HepG2 (cell line): ENCODE data around the gene CDSN. TPM values are rescaled to one million over a fixed set of nuclear protein-coding genes. Genes with fewer than 3 reads are reported as not detected.

Source experiments
- ATAC-seq: fragments of 200-7000 bp; cut with Tn5 transposase; 3 replicates; pipeline ENCODE4 v1.9.1; 2020; ENCODE audit warnings: mild to moderate bottlenecking, moderate library complexity
- Bru-seq: library from RNA; stranded (reverse); fragments of 400-500 nt; gene quantifications from one replicate; lab custom pipeline; 2021; lab: Mats Ljungman, UMichigan
- BruChase-seq, 2 experiments: library from RNA; stranded (reverse); fragments of 400-500 nt; gene quantifications; one replicate each; lab custom pipeline; 2021; lab: Mats Ljungman, UMichigan
- BruUV-seq: library from RNA; stranded (reverse); fragments of 400-500 nt; replicated peaks from 2 replicates; lab custom pipeline; 2021; lab: Mats Ljungman, UMichigan
- CTCF ChIA-PET: fragments of 300-600 bp; formaldehyde crosslinking; extraction: SDS; loops from one replicate; lab custom pipeline; 2021; ENCODE audit warnings: low total read pairs, inconsistent platforms, low intra/inter-chr PET ratio; lab: Yijun Ruan, JAX
- POLR2A ChIA-PET: fragments of 350-600 bp; sonication (Branson Sonifier 250); formaldehyde crosslinking; loops from one replicate; lab custom pipeline; 2020; ENCODE audit warnings: antibody characterized with exemption, inconsistent platforms; lab: Yijun Ruan, JAX
- DNase-seq: peaks from one replicate; pipeline ENCODE4 v3.0.0-alpha.2; 2015; ENCODE audit warnings: low spot score
- FAIRE-seq: peaks from 3 replicates; lab custom pipeline; 2011; peaks lifted over from hg19 to GRCh38; lab: Jason Lieb, UNC
- H2AFZ ChIP-seq: one replicate; pipeline ENCODE4 v1.6.1; 2011; ENCODE audit warnings: low read length, inconsistent platforms
- H3K27ac ChIP-seq: fragments of 300-600 bp; 3 replicates; pipeline ENCODE4 v1.8.0; 2011; ENCODE audit warnings: mixed run types, mild to moderate bottlenecking, mixed read lengths, low read length, inconsistent platforms; ENCODE audit not compliant: insufficient read depth; ENCODE audit errors: extremely low read length
- H3K27me3 ChIP-seq, 2 experiments: fragments of 200-600 bp in 1 of 2; 2 replicates in 1 of 2; 3 replicates in 1 of 2; pipeline versions ENCODE4 v1.6.0 to v1.8.0; 2011; ENCODE audit warnings: low read length in 2 of 2, mild to moderate bottlenecking in 2 of 2, moderate library complexity in 2 of 2, inconsistent platforms in 1 of 2; ENCODE audit not compliant: insufficient read depth in 2 of 2, control insufficient read depth in 1 of 2
- H3K36me3 ChIP-seq, 2 experiments: fragments of 200-600 bp in 1 of 2; replicated peaks in 1 of 2; 2 replicates in 1 of 2; 3 replicates in 1 of 2; pipeline versions ENCODE4 v1.5.1 to v1.8.0; 2011; ENCODE audit warnings: low read length in 2 of 2, inconsistent platforms in 1 of 2; ENCODE audit not compliant: insufficient read depth in 2 of 2, control insufficient read depth in 1 of 2
- H3K4me1 ChIP-seq: 2 replicates; pipeline ENCODE4 v1.5.1; 2012; ENCODE audit warnings: low read length, inconsistent platforms; ENCODE audit not compliant: insufficient read depth
- H3K4me2 ChIP-seq: 2 replicates; pipeline ENCODE4 v1.6.0; 2011; ENCODE audit warnings: low read depth, low read length, inconsistent platforms
- H3K4me3 ChIP-seq, 3 experiments: fragments of 200-600 bp in 1 of 3; sonication (generic), shearing (Covaris generic) in 1 of 3; replicated peaks in 1 of 3; 2 replicates each; pipeline ENCODE4 v1.5.1; 2011 to 2016; ENCODE audit warnings: low read length in 3 of 3, inconsistent platforms in 2 of 3, low read depth in 2 of 3, mild to moderate bottlenecking in 2 of 3, control low read depth in 1 of 3, mixed read lengths in 1 of 3; ENCODE audit not compliant: insufficient read depth in 1 of 3
- H3K79me2 ChIP-seq: one replicate; pipeline ENCODE4 v1.6.1; 2011; ENCODE audit warnings: low read length, inconsistent platforms; ENCODE audit not compliant: insufficient read depth
- H3K9ac ChIP-seq: 2 replicates; pipeline ENCODE4 v1.6.0; 2011; ENCODE audit warnings: mild to moderate bottlenecking, low read depth, low read length, inconsistent platforms; ENCODE audit not compliant: insufficient read depth
- H3K9me3 ChIP-seq: 2 replicates; pipeline ENCODE4 v1.5.1; 2012; ENCODE audit warnings: mild to moderate bottlenecking, low read length
- H4K20me1 ChIP-seq: 2 replicates; pipeline ENCODE4 v1.6.0; 2011; ENCODE audit warnings: inconsistent platforms, mild to moderate bottlenecking, low read length, moderate library complexity; ENCODE audit not compliant: insufficient read depth
- CHD4 ChIP-seq: fragments of 200-600 bp; sonication (generic); IDR thresholded peaks from 2 replicates; pipeline ENCODE4 v1.7.0; 2017; ENCODE audit warnings: mild to moderate bottlenecking, low read length, borderline replicate concordance
- NFAT5 ChIP-seq: sonication (generic); formaldehyde crosslinking; IDR thresholded peaks from 2 replicates; pipeline ENCODE4 v1.4.0; 2020; ENCODE audit warnings: missing genetic modification reagents
- RNF2 ChIP-seq: fragments of 450-650 bp; conservative IDR thresholded peaks from 2 replicates; pipeline ENCODE4 v1.6.1; 2016; ENCODE audit warnings: low read depth
- SUZ12 ChIP-seq: fragments of 150-350 bp; IDR thresholded peaks from 2 replicates; pipeline ENCODE4 v1.6.1; 2014; ENCODE audit warnings: low read depth, low read length
- ZNF274 ChIP-seq: sonication (generic); formaldehyde crosslinking; IDR thresholded peaks from 2 replicates; pipeline ENCODE4 v1.5.1; 2020; ENCODE audit warnings: mild to moderate bottlenecking, missing genetic modification reagents
- ZNF282 ChIP-seq: fragments of 450-650 bp; IDR thresholded peaks from 2 replicates; pipeline ENCODE4 v1.6.1; 2018; ENCODE audit not compliant: partially characterized antibody
- ZNF546 ChIP-seq: sonication (generic); formaldehyde crosslinking; conservative IDR thresholded peaks from 2 replicates; pipeline ENCODE4 v1.8.1; 2023; ENCODE audit warnings: mild to moderate bottlenecking, missing genetic modification reagents
- ZNF709 ChIP-seq: sonication (generic); formaldehyde crosslinking; IDR thresholded peaks from 2 replicates; pipeline ENCODE4 v1.5.0; 2020; ENCODE audit warnings: mild to moderate bottlenecking, missing genetic modification reagents
- ZNF780A ChIP-seq: sonication (generic); formaldehyde crosslinking; IDR thresholded peaks from 2 replicates; pipeline ENCODE4 v1.8.0; 2022; ENCODE audit warnings: mild to moderate bottlenecking, missing genetic modification reagents, moderate library complexity
- WGBS: methylation state at CpG from one replicate; pipeline ENCODE4 v1.1.6; 2017; ENCODE audit warnings: low lambda C conversion rate; 5-methylcytosine and 5-hydroxymethylcytosine counted together
- in situ Hi-C: cut with HindIII; loops from 2 replicates; pipeline ENCODE4 v1.10.0; 2017; ENCODE audit warnings: low pct_unique_long_range_greater_than_20kb; ENCODE audit not compliant: extremely low pct_ligation_motif_present
- intact Hi-C: fragments of 100-400 bp; cut with micrococcal nuclease; formaldehyde crosslinking; loops from one replicate; pipeline ENCODE4 v1.10.0; 2022; ENCODE audit not compliant: unreplicated experiment
- long read RNA-seq, 2 experiments: library from RNA in 1 of 2; library from polyadenylated mRNA in 1 of 2; stranded (forward) in 1 of 2; unstranded in 1 of 2; transcript quantifications; one replicate each; pipeline ENCODE4 v2.0.0, GENCODE V29; 2019 to 2022
- polyA minus RNA-seq, 3 experiments: library from RNA; depleted of rRNA, polyadenylated mRNA; stranded (reverse); fragments of >200 nt; gene quantifications; 2 replicates each; pipeline ENCODE4 v1.2.3, GENCODE V29; 2011; ENCODE audit warnings: low replicate concordance in 1 of 3
- polyA plus RNA-seq, 8 experiments: library from polyadenylated mRNA; depleted of rRNA in 3 of 8; stranded (reverse) in 7 of 8; unstranded in 1 of 8; fragments of >200 nt; fragmentation: Illumina TruSeq in 4 of 8; extraction: Trizol in 4 of 8; gene quantifications; 2 replicates each; pipeline versions ENCODE4 v1.2.1 to v1.2.3, GENCODE V29; 2011 to 2016; ENCODE audit warnings: low read depth in 4 of 8, missing spikeins in 1 of 8, mixed read lengths in 1 of 8; ENCODE audit not compliant: insufficient read depth in 1 of 8
- total RNA-seq, 5 experiments: library from RNA; depleted of rRNA; stranded (reverse); fragments of >200 nt; fragmentation: Illumina TruSeq; extraction: Trizol; gene quantifications; 2 replicates each; pipeline ENCODE4 v1.2.3, GENCODE V29; 2016; ENCODE audit warnings: low read depth in 1 of 5
- TF ChIP-seq, protein P1 (sequence below): sonication (generic); formaldehyde crosslinking; IDR thresholded peaks from 2 replicates; pipeline ENCODE4 v1.5.1; 2020; ENCODE audit warnings: mild to moderate bottlenecking, missing genetic modification reagents, moderate library complexity

The CDSN gene
- not detected in 2 replicates for total RNA-seq (2016; rRNA removed; fragmentation: Illumina TruSeq; extraction: Trizol)
- not detected in 2 replicates for total RNA-seq (2016; cell fraction: cytosol; rRNA removed; fragmentation: Illumina TruSeq; extraction: Trizol; ENCODE audit: low read depth)
- total RNA-seq (2016; cell fraction: insoluble cytoplasmic fraction; rRNA removed; fragmentation: Illumina TruSeq; extraction: Trizol), result not detected in 2 replicates
- total RNA-seq (2016; cell fraction: membrane; rRNA removed; fragmentation: Illumina TruSeq; extraction: Trizol), result not detected in 2 replicates
- total RNA-seq (2016; cell fraction: nucleus; rRNA removed; fragmentation: Illumina TruSeq; extraction: Trizol), result not detected in 2 replicates
- not detected in 2 replicates for polyA plus RNA-seq (2011; rRNA removed)
- not detected in 2 replicates for polyA plus RNA-seq (2011; cell fraction: cytosol; rRNA removed)
- polyA plus RNA-seq (2011; cell fraction: nucleus; rRNA removed), result not detected in 2 replicates
- polyA plus RNA-seq (2012), result not detected in 2 replicates
- polyA plus RNA-seq (2016; cell fraction: cytosol; fragmentation: Illumina TruSeq; extraction: Trizol; ENCODE audit: low read depth), result not detected in 2 replicates
- not detected in 2 replicates for polyA plus RNA-seq (2016; cell fraction: insoluble cytoplasmic fraction; fragmentation: Illumina TruSeq; extraction: Trizol; ENCODE audit: low read depth)
- polyA plus RNA-seq (2016; cell fraction: membrane; fragmentation: Illumina TruSeq; extraction: Trizol; ENCODE audit: low read depth), result not detected in 2 replicates
- polyA plus RNA-seq (2016; cell fraction: nucleus; fragmentation: Illumina TruSeq; extraction: Trizol; ENCODE audit: insufficient read depth, low read depth), result not detected in 2 replicates
- polyA minus RNA-seq (2011; rRNA and poly(A)+ RNA removed; ENCODE audit: low replicate concordance), result 0.07 TPM in 1 of 2 replicates, not detected in the other
- not detected in 2 replicates for polyA minus RNA-seq (2011; cell fraction: cytosol; rRNA and poly(A)+ RNA removed)
- not detected in 2 replicates for polyA minus RNA-seq (2011; cell fraction: nucleus; rRNA and poly(A)+ RNA removed)
- not detected for Bru-seq, nascent RNA
- not detected for BruChase-seq, experiment 1, labeled RNA remaining after a 6-hour chase
- not detected for BruChase-seq, experiment 2, labeled RNA remaining after a 2-hour chase
- long read RNA-seq, experiment 1, result 0 reads
- long read RNA-seq, experiment 2, result 0 reads

DNA sequence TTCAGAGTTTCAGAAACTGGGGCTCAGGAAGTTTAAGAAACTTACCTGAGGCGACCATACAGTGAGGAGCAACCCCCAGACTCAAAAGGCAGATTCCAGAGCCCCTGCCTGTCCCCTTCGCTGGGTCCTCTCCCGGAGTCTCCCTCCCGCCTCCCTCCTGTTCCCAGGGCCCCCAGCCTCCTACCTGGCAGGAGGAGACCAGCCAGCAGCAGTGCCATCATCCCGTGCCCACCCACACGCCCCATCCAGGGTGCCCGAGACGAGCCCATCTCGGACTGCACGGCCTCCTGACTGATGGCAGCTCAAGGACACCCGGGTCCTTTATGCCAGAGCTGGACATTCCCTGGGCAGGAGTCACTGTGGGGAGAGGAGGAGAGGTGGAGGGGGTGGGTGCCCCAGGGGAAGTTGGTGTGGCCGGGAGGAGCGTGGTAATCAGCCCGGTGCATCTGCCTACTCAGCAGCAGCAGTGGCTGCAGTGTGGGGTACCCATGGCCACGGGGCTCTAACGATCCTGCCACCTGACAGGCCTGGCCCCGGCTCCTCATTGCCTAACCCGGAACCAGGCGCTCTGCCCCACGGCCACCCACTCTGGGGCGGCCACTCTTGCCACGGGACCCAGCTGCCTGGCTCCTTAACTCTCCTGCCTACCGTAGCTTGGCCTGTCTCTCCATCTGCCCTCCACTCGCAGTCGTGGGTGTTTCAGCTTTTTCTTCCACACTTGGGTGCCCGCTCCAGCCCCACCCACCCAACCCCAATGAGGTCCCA, at the start of gene CDSN:
TSS of gene CDSN (minus strand) at position 296 of the 765 bp plus-strand sequence. CDS start at position 269, 27 bp downstream.
- no peak within 1 kb of the TSS for H3K4me3 ChIP-seq
- H3K27me3 ChIP-seq, result peaks cover 4 to 70% of the 10 kb centered on the region in 2 experiments; a peak in 4 of 5 replicates
- no peaks in the 10 kb centered on the region for H4K20me1 ChIP-seq
- no peak for ATAC-seq
- ChIA-PET POLR2A (no interaction called here), CTCF (no interaction called here)
- peaks cover 7% of the 10 kb centered on the region for H3K4me1 ChIP-seq
- H2AFZ ChIP-seq, result no peak within 1 kb of the TSS
- in situ Hi-C loops, result no loop called here
- no peak within 1 kb of the TSS for H3K4me2 ChIP-seq
- H3K9me3 ChIP-seq, result no peaks in the 10 kb centered on the region
- H3K36me3 ChIP-seq, result no peaks in the 10 kb centered on the region
- no peaks in the 10 kb centered on the region for H3K79me2 ChIP-seq
- DNase-seq, result no peak
- intact Hi-C loops, result no loop called here
- 39% methylated on average over 17 of the region's 26 CpGs for WGBS
- FAIRE-seq, result no peak
- no TSS peak for BruUV-seq
- H3K9ac ChIP-seq, result no peak within 1 kb of the TSS
- no peak within 1 kb of the TSS for H3K27ac ChIP-seq
- TF ChIP-seq, protein P1, sequence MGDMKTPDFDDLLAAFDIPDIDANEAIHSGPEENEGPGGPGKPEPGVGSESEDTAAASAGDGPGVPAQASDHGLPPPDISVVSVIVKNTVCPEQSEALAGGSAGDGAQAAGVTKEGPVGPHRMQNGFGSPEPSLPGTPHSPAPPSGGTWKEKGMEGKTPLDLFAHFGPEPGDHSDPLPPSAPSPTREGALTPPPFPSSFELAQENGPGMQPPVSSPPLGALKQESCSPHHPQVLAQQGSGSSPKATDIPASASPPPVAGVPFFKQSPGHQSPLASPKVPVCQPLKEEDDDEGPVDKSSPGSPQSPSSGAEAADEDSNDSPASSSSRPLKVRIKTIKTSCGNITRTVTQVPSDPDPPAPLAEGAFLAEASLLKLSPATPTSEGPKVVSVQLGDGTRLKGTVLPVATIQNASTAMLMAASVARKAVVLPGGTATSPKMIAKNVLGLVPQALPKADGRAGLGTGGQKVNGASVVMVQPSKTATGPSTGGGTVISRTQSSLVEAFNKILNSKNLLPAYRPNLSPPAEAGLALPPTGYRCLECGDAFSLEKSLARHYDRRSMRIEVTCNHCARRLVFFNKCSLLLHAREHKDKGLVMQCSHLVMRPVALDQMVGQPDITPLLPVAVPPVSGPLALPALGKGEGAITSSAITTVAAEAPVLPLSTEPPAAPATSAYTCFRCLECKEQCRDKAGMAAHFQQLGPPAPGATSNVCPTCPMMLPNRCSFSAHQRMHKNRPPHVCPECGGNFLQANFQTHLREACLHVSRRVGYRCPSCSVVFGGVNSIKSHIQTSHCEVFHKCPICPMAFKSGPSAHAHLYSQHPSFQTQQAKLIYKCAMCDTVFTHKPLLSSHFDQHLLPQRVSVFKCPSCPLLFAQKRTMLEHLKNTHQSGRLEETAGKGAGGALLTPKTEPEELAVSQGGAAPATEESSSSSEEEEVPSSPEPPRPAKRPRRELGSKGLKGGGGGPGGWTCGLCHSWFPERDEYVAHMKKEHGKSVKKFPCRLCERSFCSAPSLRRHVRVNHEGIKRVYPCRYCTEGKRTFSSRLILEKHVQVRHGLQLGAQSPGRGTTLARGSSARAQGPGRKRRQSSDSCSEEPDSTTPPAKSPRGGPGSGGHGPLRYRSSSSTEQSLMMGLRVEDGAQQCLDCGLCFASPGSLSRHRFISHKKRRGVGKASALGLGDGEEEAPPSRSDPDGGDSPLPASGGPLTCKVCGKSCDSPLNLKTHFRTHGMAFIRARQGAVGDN (CRISPR knock-in tag), result no peak
- TF ChIP-seq ZNF282, result no peak
- TF ChIP-seq NFAT5 (CRISPR knock-in tag), result no peak
- no peak for TF ChIP-seq ZNF274 (CRISPR knock-in tag)
- TF ChIP-seq RNF2, result no peak
- no peak for TF ChIP-seq ZNF709 (CRISPR knock-in tag)
- no peak for TF ChIP-seq SUZ12
- no peak for TF ChIP-seq CHD4
- TF ChIP-seq ZNF546 (CRISPR knock-in tag), result no peak
- no peak for TF ChIP-seq ZNF780A (CRISPR knock-in tag)
